ENCODE data around the gene SLC17A5.
A peak's percentile ranks its signal among the peaks of the same experiment; 100 is the strongest.
"Not testable (repeated sequence)": the region's sequence is repeated elsewhere in the genome, so short reads cannot be mapped to it uniquely, and the experiment has no call there.

SLC17A5 gene, protein sequence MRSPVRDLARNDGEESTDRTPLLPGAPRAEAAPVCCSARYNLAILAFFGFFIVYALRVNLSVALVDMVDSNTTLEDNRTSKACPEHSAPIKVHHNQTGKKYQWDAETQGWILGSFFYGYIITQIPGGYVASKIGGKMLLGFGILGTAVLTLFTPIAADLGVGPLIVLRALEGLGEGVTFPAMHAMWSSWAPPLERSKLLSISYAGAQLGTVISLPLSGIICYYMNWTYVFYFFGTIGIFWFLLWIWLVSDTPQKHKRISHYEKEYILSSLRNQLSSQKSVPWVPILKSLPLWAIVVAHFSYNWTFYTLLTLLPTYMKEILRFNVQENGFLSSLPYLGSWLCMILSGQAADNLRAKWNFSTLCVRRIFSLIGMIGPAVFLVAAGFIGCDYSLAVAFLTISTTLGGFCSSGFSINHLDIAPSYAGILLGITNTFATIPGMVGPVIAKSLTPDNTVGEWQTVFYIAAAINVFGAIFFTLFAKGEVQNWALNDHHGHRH

DNA sequence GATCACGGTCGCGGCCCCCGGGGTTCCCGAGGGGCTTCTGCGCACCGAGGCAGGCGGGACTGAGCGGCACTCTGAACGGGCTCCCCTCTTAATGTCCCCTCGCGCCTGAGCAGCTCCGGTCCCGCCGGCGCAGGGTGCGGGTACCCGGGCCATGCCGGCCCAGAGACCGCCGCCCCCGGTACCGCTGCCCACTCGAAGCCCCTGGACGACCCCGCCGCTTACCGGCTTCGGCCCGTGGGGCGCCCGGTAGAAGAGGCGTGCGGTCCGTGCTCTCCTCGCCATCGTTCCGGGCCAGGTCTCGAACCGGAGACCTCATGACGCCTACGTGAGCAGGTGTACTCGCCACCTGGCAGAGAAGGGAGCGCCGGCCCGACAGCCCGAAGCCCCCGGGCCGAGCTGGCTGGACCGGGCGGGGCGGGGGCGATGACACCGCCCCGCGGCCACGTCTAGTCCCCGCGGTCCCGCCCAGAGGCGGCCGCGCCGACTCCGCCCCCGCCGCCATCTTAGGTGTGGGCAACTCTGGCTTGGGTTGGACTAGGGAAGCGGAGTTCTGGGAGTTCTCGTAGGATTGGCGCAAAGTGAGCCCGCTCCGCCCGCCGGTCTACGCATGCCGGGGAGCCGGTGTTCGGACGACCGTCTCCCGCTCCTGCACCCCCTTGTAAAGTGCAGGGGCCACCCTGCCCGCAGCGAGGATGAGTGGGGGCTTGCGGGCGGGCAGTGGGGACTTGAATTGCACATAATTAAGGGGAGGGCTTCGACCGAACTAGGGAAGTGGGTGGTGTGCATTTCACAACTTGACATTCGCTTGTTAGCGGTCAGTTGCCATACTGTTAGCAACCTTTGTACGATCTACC lies at the start of gene SLC17A5:
TSS of gene SLC17A5 (minus strand) at position 422 of the 854 bp plus-strand sequence. CDS start at position 316, 106 bp downstream.
- ATAC-seq = peak; percentile 92 to 95

DNA sequence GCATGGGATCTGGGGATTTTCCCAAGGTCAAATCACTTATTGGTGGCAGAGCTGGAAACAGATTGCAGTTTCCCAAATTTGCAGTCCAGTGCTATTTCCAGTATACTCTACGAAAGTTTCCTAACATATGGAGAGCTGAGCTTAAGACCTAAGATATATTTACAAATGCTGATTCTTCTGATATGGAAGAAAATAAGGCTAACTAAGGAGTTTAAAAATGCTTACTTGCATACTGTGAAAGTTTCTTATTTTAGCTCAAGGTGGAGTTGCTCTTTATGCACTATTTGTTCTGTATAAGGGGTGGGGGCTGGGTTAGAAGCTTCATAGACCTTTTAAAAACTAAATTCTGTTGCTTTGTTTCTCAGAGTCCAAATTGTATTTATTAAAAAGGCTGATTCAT lies 49.7 kb upstream of the SLC17A5 start:
- no peak for ATAC-seq

DNA sequence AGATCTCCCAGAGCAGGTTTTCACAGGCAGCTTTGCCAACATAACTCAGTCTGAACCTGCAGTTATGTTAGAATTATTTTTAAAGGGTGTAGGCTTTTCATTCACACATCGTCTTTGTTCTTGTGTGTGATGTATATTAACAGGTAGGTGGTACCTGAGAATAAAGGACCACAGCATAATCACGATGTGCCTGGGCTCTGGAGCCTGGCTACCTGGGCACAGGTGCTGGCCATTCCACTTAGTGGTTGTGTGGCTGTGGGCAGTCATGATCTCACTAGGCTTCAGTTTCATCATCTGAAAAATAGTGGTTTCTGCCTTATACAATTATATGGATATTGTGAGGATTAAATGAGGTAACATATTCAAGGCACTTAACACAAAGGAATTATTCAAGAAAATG lies 48.7 kb upstream of the SLC17A5 start:
- ATAC-seq = no peak

DNA sequence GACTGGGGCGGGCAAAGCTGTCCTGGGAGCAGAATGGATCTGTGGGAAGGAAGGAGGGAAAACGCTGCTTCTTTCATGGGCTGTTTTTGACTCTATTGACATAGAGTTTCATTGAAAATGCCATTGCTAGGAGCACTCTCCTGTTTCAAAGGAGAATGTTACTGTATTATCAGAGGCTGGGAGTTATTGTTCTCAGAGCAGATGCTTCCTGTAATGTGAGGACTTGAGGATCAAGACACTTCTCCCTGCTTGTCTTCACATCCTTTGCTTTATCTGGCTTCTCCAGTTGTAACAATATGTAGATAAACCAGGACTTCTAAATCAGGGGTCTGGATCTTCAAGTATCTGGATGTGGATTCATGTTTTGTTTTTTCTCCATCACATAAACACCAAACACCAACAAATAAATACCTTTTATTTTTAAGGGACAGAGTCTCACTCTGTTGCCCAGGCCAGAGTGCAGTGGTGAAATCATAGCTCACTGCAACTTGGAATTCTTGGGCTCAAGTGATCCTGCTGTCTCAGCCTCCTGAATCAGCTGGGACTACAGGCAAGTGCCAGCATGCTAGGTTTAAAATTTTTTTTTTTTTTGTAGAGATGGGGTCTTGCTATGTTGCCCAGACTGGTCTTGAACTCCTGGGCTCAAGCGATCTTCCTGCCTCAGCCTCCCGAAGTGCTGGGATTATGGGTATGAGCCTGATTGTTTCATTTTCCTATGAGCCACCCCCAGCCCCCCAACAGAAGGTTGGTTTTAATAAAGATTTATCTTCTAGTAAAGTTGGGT lies 46.1 kb upstream of the SLC17A5 start:
- ATAC-seq = no peak

DNA sequence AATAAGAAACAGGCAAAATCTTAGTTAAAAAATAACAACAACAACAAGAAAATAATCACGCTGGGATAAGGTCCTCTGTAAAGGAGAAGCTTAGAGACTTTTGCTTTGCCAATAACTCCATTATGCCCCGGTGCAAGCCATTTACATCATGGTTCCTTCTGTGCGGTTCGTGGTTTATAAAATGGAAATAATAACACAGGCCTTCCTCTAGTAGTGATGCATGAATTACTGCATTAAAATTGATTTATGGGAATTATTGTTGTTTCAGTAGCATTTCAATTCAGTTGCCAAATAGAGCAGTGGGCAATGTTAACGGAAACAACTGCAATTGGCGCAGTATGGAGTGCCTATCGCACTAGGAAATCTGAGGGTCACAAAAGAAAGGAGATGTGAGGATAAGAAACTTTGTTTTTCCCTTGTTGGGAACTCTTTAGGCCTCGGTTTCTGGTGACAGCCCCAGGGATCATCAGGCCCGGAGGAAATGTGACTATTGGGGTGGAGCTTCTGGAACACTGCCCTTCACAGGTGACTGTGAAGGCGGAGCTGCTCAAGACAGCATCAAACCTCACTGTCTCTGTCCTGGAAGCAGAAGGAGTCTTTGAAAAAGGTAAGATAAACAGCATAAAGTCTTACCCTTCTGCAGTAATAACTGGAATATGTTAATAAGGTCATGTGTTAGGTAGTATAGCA lies 43.3 kb upstream of the SLC17A5 start:
- no peak for ATAC-seq

DNA sequence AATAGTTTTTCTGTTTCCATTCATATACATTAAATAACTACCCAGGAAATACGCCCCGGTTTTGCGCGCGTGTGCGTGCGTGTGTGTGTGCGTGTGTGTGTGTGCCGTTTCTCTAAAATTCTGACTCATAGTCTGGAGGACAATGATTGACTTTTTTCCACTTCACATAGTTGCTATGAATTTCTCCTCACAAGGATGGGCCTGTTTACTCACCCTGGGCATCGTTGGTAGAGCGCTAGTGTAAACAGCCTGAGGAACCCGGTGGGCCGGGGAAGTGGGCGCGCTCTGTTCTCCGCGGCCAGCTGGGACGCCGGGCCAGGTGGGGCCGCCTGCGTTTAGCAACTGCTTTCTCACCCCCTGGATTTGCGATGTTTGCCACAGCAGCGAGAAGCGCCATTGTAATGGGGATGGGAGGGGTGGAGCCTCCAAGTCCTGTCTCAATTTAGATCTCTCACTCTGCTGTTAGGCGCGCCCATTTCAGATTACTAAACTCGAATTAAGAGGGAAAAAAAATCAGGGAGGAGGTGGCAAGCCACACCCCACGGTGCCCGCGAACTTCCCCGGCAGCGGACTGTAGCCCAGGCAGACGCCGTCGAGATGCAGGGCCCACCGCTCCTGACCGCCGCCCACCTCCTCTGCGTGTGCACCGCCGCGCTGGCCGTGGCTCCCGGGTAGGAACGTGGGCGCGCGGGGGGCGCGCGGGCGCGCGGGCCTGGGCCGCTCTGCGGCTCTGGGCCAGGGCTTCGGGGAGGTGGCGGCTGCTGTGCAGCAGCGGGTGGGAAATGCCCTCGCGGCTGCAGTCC lies 42.0 kb upstream of the SLC17A5 start, which contains the start of gene CD109:
TSS of gene CD109 (plus strand) at position 585 of the 803 bp plus-strand sequence. CDS start at position 598, 13 bp downstream.
- peak; percentile 89 to 90 for ATAC-seq

DNA sequence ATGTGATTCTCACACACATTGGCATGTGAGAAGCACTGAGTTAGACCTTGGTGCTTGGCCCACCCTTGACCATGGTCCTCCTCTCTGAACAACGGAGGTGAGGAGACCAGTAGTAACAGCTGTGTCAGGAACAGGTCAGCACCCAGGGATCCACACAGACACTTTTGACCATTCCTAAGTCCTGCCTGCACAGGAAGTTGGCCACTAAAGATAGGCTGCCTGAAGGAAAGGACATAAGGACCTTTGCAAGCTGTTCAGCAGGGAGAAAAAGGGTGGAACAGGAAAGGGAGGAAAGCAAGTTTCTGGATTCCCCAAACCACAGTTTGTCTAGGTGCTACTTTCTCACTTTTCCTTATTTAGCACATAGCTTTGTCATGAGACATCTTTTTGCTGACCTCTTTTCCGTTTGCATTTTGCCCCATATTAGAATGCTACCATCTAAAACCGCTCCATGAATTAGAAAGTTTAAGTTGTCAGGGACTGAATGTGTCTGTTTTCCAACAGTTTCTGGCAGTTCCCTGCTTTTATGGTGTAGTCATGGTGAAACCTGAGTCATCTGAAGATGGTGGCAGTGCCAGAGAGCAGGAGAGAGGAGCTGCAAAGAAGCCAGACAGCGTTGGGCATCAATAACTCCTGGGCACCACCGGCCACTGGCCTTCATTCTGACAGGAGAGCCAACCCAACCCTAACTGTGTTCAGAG lies 41.1 kb upstream of the SLC17A5 start:
- ATAC-seq = peak; percentile 6 to 21

DNA sequence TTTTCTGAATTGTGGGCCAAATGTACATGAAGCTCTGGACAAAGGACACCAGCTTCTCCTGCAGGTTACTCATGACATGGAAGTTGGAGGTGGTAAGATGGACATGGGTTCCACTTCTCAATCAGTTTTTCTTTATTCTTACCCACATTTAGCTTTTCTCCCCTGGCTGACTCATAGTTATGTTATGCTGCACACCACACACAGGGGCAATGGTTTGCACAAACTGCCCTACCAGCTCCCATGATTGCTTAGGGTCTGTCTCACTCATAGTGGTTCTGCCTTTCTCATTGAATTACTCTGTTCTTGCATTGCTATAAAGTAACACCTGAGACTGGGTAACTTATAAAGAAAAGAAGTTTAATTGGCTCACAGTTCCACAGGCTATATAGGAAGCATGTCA lies 37.7 kb upstream of the SLC17A5 start:
- ATAC-seq = no peak

DNA sequence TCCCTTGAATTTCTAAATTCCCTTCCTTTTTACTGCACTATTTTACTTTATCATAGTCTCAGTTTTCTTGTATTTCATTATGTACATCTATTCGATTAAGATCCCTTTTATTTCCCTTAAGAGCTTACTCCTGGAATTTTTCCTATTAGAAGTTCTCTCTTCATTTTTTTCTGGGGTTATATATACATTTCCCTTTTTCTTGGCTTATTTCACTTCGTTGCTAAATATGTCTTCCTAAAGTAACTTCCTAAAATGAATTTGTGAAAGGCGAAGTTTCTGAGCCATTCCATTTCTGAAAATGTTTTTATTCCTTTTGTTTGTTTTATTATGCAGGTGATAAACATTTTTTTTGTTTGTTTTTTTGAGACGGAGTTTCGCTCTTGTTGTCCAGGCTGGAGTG lies 36.3 kb upstream of the SLC17A5 start:
- ATAC-seq = no peak

DNA sequence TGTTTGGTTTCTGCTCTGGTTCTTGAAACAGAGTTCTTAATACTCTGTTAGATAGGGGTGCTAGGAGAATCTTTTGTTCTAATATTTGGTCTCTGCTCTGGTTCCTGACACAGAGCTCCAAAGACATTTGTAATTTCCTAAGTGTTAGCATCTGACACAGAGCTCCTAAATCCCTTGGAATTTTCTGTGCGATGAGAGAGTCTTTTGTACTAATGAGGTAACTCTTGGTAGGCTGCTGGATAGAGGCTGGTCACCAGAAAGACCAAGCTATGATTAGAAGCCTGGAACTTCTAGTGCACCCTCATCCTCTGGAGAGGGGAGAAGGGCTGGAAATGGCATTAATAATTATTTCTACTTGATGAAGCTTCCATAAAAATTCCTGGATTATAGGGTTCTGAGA lies 34.6 kb upstream of the SLC17A5 start:
- ATAC-seq = no peak

DNA sequence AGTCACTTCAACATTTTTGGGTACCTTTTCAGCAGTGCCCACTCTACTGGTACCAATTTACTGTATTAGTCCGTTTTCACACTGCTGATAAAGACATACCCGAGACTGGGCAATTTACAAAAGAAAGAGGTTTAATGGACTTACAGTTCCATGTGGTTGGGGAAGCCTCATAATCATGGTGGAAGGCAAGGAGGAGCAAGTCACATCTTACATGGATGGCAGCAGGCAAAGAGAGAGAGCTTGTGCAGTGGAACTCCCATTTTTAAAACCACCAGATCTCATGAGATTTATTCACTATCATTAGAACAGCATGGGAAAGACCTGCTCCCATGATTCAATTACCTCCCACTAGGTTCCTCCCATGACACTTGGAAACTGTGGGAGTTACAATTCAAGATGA lies 29.8 kb upstream of the SLC17A5 start:
- not testable (repeated sequence) for ATAC-seq

DNA sequence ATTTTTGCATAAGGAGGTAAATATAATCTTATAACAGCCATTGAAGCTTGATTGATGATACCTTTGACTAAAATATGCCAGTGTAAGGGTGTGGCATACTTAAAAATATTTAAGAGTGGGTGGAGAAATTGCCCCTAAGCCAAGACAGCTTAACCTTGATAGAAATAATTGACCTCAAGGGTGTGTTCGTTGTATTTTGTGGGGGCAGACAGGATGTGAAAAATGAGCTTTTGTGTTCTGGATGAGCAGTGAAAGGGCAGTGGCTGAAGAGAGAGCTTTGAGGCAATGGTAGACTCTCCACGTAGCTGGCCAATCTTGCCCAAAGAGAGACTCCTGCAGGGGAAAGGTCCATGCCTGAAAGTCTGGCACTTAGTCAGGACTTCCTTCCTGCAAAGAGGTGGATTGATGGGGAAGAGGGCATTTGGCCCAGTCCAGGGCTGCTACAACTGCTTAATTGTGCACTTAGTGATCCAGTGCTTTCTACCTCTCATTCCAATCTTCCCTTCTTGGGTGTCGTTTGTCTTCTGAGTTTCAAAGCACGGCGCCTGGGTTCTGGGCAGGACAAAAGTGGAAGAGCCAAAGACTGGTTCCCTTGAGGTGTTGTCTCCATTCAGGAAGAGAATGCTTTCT lies 26.6 kb upstream of the SLC17A5 start:
- ATAC-seq = no peak

DNA sequence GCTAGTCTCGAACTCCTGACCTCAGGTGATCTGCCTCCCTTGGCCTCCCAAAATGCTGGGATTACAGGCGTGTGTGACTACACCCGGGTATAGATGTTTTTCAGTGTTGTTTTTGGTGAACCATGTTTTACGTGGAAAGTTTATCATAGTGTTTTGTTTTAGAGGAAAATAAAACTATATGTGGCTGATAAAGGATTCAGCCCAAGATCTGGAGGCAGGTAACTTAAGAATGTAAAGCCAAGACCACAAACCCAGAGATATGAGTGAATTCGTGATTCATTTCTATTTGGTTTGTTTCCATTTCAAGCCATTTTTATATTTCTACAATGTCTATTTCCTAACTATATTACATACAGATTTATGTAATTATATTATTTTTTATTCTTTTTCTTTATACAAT lies 26.1 kb upstream of the SLC17A5 start:
- ATAC-seq = not testable (repeated sequence)

DNA sequence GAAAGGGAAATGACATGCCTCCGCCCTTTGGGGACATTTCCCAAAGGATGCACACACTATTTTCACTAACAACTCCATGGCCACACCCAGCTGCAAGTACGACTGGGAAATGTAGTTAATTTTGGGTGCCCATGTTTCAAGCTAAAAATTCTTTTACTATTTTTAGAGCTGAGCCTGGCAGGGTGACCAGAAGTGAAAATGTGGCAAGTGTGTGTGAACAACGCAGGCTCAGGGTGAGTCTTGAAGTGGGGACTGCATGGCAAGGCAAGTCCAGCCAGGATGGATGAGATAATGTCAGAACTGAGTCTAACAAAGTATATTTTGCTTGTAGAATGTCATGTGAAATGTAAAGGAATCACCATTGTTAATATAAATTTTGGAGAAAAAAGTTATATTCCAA lies 25.2 kb upstream of the SLC17A5 start:
- no peak for ATAC-seq

DNA sequence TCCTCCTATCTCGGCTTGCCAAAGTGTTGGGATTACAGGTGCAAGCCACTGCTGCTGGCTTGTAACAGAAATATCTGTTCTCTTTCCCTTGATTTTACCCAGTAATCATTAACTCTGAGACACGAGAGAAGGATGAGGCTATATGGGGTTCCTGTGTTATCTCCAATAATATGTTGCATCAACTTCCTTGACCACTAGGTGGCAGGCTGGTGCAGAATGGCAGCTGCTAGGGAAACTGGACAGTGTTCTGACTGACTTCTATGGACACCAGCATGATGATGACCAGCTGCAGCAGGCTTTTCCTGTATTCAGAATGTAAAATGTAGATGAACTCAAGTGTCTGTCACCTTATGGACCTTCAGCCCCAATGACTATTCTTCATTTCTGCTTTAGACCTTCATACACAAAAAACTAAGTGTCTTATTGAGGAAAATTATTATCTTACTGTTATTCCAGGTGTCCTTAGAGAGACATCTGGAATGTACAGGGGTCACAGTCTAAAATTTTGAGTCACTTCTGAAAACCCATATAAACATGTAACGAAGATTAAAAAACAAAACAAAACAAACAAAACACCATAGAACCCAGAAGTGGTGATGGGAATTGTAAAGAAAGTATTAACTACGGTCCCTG lies 21.8 kb upstream of the SLC17A5 start:
- ATAC-seq = peak in 1 of 2 donors; percentile 78

DNA sequence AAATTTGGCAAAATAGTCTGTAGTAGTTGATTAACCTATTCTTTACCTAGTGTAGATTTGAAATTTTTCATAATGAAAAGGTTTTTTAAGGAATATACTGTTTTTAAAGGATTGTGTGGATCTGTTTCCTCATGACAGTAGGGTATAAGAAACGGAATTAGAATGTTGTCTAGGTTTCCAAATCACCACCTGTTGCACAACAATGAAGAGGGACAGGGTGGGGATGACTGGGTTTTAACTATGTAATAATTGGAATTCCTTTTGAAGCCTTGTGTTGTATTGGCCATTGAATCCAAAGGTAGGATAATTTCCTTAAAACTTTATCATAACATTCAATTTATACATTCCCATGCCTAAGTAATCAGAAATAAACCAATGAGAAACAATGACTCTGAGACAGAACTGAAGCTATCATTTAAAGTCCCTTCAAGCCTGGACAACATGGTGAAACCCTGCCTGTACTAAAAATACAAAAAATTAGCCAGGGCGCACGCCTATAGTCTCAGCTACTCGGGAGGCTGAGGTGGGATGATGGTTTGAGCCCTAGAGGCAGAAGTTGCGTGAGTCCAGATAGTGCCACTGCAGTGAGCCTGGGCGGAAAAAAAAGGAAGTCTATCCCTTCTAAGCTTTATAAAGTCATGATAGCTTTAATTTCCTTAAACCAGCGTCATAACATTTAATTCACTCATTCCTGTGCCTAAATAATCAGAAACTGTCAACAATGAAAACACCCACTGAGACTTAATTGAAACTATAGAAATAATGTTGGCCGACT lies 18.3 kb upstream of the SLC17A5 start:
- no peak for ATAC-seq

DNA sequence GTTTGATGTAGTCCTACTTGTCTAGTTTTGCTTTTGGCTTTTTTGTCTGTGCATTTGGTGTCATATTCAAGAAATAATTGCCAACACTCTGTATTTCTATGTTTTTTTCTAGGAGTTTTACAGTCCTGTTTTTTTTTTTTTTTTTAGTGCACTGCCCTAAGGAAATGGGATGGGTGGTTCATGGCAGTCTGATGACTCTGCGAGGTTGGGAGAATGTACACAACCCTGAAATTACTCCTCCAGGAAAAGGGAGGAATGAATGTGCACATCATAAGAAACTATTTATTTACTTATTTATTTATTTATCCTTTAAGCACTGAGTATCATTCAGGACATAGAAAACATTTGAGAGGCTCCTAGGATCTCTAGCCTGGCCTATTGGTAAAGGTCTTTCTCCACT lies 15.2 kb upstream of the SLC17A5 start:
- ATAC-seq = no peak

DNA sequence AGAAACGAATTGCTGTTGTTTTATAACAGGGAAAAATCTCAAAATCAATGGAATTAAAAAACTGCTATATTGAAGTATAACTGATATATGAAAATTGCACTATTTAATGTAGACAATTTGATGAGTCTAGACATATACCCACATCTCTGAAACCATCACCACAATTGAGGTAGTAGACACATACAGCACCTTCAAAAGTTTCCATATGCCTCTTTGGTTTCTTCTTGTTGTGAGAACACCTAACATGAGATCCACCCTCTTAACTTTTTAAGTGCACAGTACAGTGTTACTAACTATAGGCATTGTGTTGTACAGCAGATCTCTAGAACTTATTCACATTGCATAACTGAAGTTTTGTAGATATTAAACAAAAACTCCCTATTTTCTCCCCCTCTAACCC lies 14.0 kb upstream of the SLC17A5 start:
- ATAC-seq = no peak

DNA sequence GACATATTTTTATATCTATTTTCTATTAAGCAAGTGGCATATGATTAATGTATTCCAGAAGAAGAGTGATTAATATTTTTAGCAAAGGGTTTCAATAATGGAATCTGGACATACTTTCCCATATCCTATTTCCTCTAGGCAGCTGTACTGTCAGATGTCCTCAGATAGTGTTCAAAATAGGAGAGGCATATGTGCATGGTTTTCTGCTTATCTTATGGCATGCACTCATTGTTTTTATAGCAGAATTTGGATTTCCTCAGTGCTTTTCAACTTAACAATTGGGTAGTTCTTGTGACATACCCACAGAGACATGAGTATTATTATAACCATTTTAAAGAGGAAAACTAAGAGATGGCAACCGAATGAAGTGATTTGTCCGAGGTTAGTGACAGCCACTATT lies 12.6 kb upstream of the SLC17A5 start:
- no peak for ATAC-seq

Data from activated CD4-positive, CD25-positive, alpha-beta regulatory T cell treated with anti-CD3 and anti-CD28 coated beads, Interleukin-2, amount 50 U/mL, for 24 hours (primary cell).